SU-DHL-6 (cell line): ENCODE measurements around the gene BATF.

Experiments
- CTCF ChIP-seq: fragments of 200-600 bp; sonication (generic); IDR thresholded peaks from one replicate; pipeline ENCODE4 v1.5.1; 2017; ENCODE audit warnings: antibody characterized with exemption, mild to moderate bottlenecking, low read length, moderate library complexity; ENCODE audit not compliant: insufficient read depth, poor library complexity, severe bottlenecking
- EZH2phosphoT487 ChIP-seq: fragments of 200-600 bp; sonication (generic), shearing (Covaris generic); conservative IDR thresholded peaks from 2 replicates; pipeline ENCODE4 v1.6.1; 2018; ENCODE audit warnings: mild to moderate bottlenecking, antibody characterized with exemption, low read length, moderate library complexity, mixed read lengths

GRCh38 chr14:75539162-75539560 is 16.9 kb downstream of the BATF start:
- no peak for TF ChIP-seq EZH2phosphoT487
- no peak for TF ChIP-seq CTCF
